WTC11 (cell line): ENCODE data around the gene STX4. TPM values are rescaled to one million over a fixed set of nuclear protein-coding genes. Genes with fewer than 3 reads are reported as not detected.

Experiments used
- ATAC-seq: fragments of 200-7000 bp; cut with Tn5 transposase; 2 replicates; pipeline ENCODE4 v1.10.0; 2021; ENCODE audit warnings: mild to moderate bottlenecking, moderate library complexity
- CTCF ChIA-PET: fragments of 300-600 bp; sonication (Branson Sonifier 250); formaldehyde crosslinking; loops from one replicate; lab custom pipeline; 2021; ENCODE audit warnings: antibody characterized with exemption; lab: Charles Lee
- POLR2A ChIA-PET: fragments of 350-600 bp; sonication (Branson Sonifier 250); formaldehyde crosslinking; loops from one replicate; lab custom pipeline; 2021; ENCODE audit warnings: antibody characterized with exemption; lab: Charles Lee
- DNase-seq: peaks from one replicate; pipeline ENCODE4 v3.0.0; 2021; ENCODE audit warnings: low spot score
- H3K27ac Mint-ChIP-seq: 2 replicates; pipeline ENCODE4 v1.8.0; 2021; ENCODE audit warnings: mixed read lengths
- H3K27me3 Mint-ChIP-seq: 2 replicates; pipeline ENCODE4 v1.8.0; 2021; ENCODE audit warnings: low read depth, mild to moderate bottlenecking, moderate library complexity, mixed read lengths
- H3K36me3 Mint-ChIP-seq: 2 replicates; pipeline ENCODE4 v1.8.0; 2021; ENCODE audit warnings: mixed read lengths
- H3K4me1 Mint-ChIP-seq: 2 replicates; pipeline ENCODE4 v1.8.0; 2022; ENCODE audit warnings: mixed read lengths
- H3K4me3 Mint-ChIP-seq: 2 replicates; pipeline ENCODE4 v1.8.0; 2021; ENCODE audit warnings: mild to moderate bottlenecking, moderate library complexity, mixed read lengths
- H3K9me3 Mint-ChIP-seq: 2 replicates; pipeline ENCODE4 v1.8.0; 2021; ENCODE audit warnings: mixed read lengths
- GABPB1 ChIP-seq: sonication (generic); formaldehyde crosslinking; IDR thresholded peaks from 2 replicates; pipeline ENCODE4 v1.8.1; 2023; ENCODE audit warnings: mild to moderate bottlenecking, missing genetic modification reagents
- GRHL2 ChIP-seq: fragments of 250-450 bp; sonication (Bioruptor Pico); IDR thresholded peaks from 2 replicates; pipeline ENCODE4 v1.8.0; 2022; ENCODE audit warnings: mild to moderate bottlenecking, moderate library complexity; ENCODE audit not compliant: insufficient replicate concordance, severe bottlenecking
- GTF2I ChIP-seq: fragments of 250-450 bp; sonication (Bioruptor Pico); conservative IDR thresholded peaks from 2 replicates; pipeline ENCODE4 v1.4.0; 2021; ENCODE audit warnings: mild to moderate bottlenecking
- HMGA2 ChIP-seq: fragments of 250-450 bp; sonication (Bioruptor Pico); IDR thresholded peaks from 2 replicates; pipeline ENCODE4 v1.4.0; 2021; ENCODE audit warnings: mild to moderate bottlenecking, moderate library complexity
- NFE2L1 ChIP-seq: sonication (generic); formaldehyde crosslinking; IDR thresholded peaks from 2 replicates; pipeline ENCODE4 v1.8.1; 2023; ENCODE audit warnings: missing genetic modification reagents
- NR2C2 ChIP-seq: sonication (generic); formaldehyde crosslinking; IDR thresholded peaks from 2 replicates; pipeline ENCODE4 v1.8.0; 2022; ENCODE audit warnings: mild to moderate bottlenecking, missing genetic modification reagents
- NR3C1 ChIP-seq: sonication (generic); formaldehyde crosslinking; conservative IDR thresholded peaks from 2 replicates; pipeline ENCODE4 v1.8.1; 2023; ENCODE audit warnings: low read depth, mild to moderate bottlenecking, missing genetic modification reagents
- PRRX2 ChIP-seq: fragments of 250-450 bp; sonication (Bioruptor Pico); IDR thresholded peaks from 2 replicates; pipeline ENCODE4 v1.8.0; 2021; ENCODE audit warnings: mild to moderate bottlenecking
- RELA ChIP-seq: sonication (generic); formaldehyde crosslinking; IDR thresholded peaks from 2 replicates; pipeline ENCODE4 v1.8.1; 2022; ENCODE audit warnings: missing genetic modification reagents, mild to moderate bottlenecking, borderline replicate concordance
- SP1 ChIP-seq: sonication (generic); formaldehyde crosslinking; conservative IDR thresholded peaks from 2 replicates; pipeline ENCODE4 v1.8.1; 2022; ENCODE audit warnings: missing genetic modification reagents
- TEAD1 ChIP-seq: sonication (generic); formaldehyde crosslinking; IDR thresholded peaks from 2 replicates; pipeline ENCODE4 v1.8.0; 2022; ENCODE audit warnings: mild to moderate bottlenecking, missing genetic modification reagents
- TEAD4 ChIP-seq: sonication (generic); formaldehyde crosslinking; IDR thresholded peaks from 2 replicates; pipeline ENCODE4 v1.8.0; 2022; ENCODE audit warnings: mild to moderate bottlenecking, missing genetic modification reagents
- TP53 ChIP-seq: sonication (generic); formaldehyde crosslinking; IDR thresholded peaks from 2 replicates; pipeline ENCODE4 v1.8.1; 2023; ENCODE audit warnings: mild to moderate bottlenecking, missing genetic modification reagents
- ZNF232 ChIP-seq: sonication (generic); formaldehyde crosslinking; IDR thresholded peaks from 2 replicates; pipeline ENCODE4 v1.8.0; 2022; ENCODE audit warnings: mild to moderate bottlenecking, missing genetic modification reagents
- ZNF317 ChIP-seq: sonication (generic); formaldehyde crosslinking; IDR thresholded peaks from 2 replicates; pipeline ENCODE4 v1.8.1; 2023; ENCODE audit warnings: low read depth, mild to moderate bottlenecking, moderate library complexity, missing genetic modification reagents, borderline replicate concordance
- total RNA-seq: library from RNA; stranded (reverse); gene quantifications from 3 replicates; pipeline ENCODE4 v1.2.3, GENCODE V29; 2021
- TF ChIP-seq, protein P1 (sequence below): fragments of 250-450 bp; sonication (Bioruptor Pico); IDR thresholded peaks from 2 replicates; pipeline ENCODE4 v1.8.0; 2021; ENCODE audit warnings: mild to moderate bottlenecking
- TF ChIP-seq, protein P2 (sequence below): fragments of 200-600 bp; IDR thresholded peaks from 2 replicates; pipeline ENCODE4 v1.8.0; 2022; ENCODE audit warnings: antibody characterized with exemption
- TF ChIP-seq, protein P3 (sequence below): fragments of 250-450 bp; sonication (Bioruptor Pico); conservative IDR thresholded peaks from 2 replicates; pipeline ENCODE4 v1.9.0; 2021; ENCODE audit warnings: mild to moderate bottlenecking
- TF ChIP-seq, protein P4 (sequence below): sonication (generic); formaldehyde crosslinking; IDR thresholded peaks from 2 replicates; pipeline ENCODE4 v1.8.0; 2022; ENCODE audit warnings: mild to moderate bottlenecking, missing genetic modification reagents
- TF ChIP-seq, protein P5 (sequence below): sonication (generic); formaldehyde crosslinking; IDR thresholded peaks from 2 replicates; pipeline ENCODE4 v1.8.0; 2023; ENCODE audit warnings: mild to moderate bottlenecking, missing genetic modification reagents
- TF ChIP-seq, protein P6 (sequence below): sonication (generic); formaldehyde crosslinking; IDR thresholded peaks from 2 replicates; pipeline ENCODE4 v1.8.0; 2022; ENCODE audit warnings: mild to moderate bottlenecking, missing genetic modification reagents

STX4 gene
- total RNA-seq, 1 experiment from 2014 or later, result 38.4 TPM

DNA sequence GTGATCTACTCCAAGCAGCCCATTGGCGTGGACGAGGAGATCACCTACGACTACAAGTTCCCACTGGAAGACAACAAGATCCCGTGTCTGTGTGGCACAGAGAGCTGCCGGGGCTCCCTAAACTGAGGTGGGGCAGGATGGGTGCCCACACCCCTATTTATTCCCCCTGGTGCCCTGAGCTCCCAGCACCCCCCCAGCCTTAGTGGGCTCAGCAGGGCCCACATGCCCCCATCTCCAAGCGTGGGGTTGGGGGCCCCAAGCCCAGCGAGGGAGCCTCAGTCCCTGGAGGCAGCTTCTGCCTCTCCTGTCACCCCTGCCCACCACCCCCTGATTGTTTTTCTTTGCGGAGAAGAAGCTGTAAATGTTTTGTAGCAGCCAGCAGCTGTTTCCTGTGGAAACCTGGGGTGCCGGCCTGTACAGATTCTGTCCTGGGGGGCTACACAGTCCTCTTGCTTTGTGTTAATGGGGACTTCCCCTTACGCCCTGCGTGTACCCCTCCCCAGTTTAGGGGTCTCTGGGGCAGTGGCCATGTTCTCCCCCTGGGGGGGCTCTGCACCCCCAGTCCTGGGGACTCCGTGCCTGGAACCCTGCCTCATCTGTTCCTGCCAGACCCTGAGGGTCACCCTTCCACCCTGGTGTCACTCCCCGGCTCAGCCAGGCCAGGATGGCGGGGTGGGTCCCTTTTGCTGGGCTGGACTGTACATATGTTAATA, 49.3 kb upstream of the STX4 start:
- ChIA-PET POLR2A (interaction anchor here (0.5 to 2.2 kb wide), 7 partner anchors 49 to 290 kb away, joined by 3 to 6 read pairs (median 4); partner anchors contain the start of genes KAT8, STX4, ZNF646 and ZNF668), CTCF (interaction anchor here (0.5 to 5.1 kb wide), 70 partner anchors 8 to 497 kb away, joined by 3 to 83 read pairs (median 5); partner anchors contain the start of genes ARMC5, BCKDK, FBXL19 and KAT8)
- no peak for ATAC-seq
- Mint-ChIP-seq H3K36me3 (peaks cover 12% of the 10 kb centered on the region), H3K9me3 (no peaks in the 10 kb centered on the region), H3K4me3 (no peak overlapping the region), H3K27ac (no peak overlapping the region), H3K27me3 (no peaks in the 10 kb centered on the region), H3K4me1 (peaks cover 6% of the 10 kb centered on the region)
- TF ChIP-seq, protein P1, sequence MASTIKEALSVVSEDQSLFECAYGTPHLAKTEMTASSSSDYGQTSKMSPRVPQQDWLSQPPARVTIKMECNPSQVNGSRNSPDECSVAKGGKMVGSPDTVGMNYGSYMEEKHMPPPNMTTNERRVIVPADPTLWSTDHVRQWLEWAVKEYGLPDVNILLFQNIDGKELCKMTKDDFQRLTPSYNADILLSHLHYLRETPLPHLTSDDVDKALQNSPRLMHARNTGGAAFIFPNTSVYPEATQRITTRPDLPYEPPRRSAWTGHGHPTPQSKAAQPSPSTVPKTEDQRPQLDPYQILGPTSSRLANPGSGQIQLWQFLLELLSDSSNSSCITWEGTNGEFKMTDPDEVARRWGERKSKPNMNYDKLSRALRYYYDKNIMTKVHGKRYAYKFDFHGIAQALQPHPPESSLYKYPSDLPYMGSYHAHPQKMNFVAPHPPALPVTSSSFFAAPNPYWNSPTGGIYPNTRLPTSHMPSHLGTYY (CRISPR knock-in tag), result no peak
- no peak for TF ChIP-seq NFE2L1 (CRISPR knock-in tag)
- TF ChIP-seq NR3C1, result no peak
- TF ChIP-seq ZNF232 (CRISPR knock-in tag), result no peak
- TF ChIP-seq, all 79 proteins: peak for 0
- no peak for DNase-seq

DNA sequence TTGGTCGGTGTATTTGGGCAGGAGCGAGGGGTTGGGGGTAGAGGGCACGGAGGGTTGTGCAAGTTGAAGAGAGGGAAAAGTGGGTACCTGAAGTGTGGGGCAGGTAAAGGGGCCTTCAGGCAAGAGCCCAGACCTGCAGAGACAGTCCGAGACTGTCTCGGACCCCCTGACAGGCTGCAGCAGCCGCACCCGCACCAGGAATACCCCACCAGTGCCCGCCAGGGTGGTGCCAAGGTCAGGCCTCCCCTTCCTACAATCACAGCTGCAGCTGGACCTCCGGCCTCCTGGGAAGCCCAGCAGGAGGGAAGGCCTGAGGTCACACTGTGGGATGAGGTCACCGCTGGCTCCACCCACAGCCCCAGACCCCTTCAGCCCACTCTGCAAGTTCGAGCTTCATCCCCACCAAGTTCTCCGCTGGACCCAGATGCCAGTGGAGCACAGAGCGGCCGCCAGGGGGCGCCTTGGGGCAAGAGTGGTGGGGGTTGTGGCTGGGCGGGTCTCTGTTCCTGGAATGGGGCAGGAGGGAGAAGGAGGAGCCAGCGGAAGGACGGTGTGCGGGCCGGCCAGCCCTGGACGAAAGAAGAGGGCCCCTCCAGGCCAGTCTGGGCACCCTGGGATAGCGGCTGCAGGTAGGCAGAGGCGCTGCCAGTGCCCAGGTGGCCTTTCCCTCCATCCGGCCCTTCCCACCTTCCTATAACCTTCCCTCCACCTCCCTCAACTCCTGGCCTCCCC, 48.5 kb upstream of the STX4 start, which contains the start of gene HSD3B7:
Gene HSD3B7, plus strand, starts transcription at position 539 of the 732 bp plus-strand sequence. CDS start 452 bp downstream, outside the sequence.
- ATAC-seq (peak; percentile 85), DNase-seq (peak; percentile 95)
- Mint-ChIP-seq H3K4me1 (peaks cover 6% of the 10 kb centered on the region), H3K9me3 (no peaks in the 10 kb centered on the region), H3K36me3 (peaks cover 12% of the 10 kb centered on the region), H3K27ac (0 out of 2 replicates have a peak within 1 kb of the TSS, but pooled peaks have one; percentile 27), H3K4me3 (peak within 1 kb of the TSS; percentile 61), H3K27me3 (no peaks in the 10 kb centered on the region)
- CTCF ChIA-PET, result interaction anchor here (0.5 to 5.1 kb wide), 70 partner anchors 9 to 954 kb away, joined by 3 to 83 read pairs (median 5); partner anchors contain the start of genes ARMC5, BCKDK, FBXL19 and KAT8
- POLR2A ChIA-PET, result interaction anchor here (0.5 to 2.2 kb wide), 10 partner anchors 12 to 291 kb away, joined by 3 to 6 read pairs (median 4); partner anchors contain the start of genes KAT8, SETD1A, STX4 and ZNF646
- TF ChIP-seq NR2C2 (CRISPR knock-in tag) (no peak), PRRX2 (CRISPR knock-in tag) (no peak), ZNF317 (CRISPR knock-in tag) (no peak), GTF2I (CRISPR knock-in tag) (no peak), HMGA2 (CRISPR knock-in tag) (no peak), TEAD1 (CRISPR knock-in tag) (no peak), RELA (CRISPR knock-in tag) (no peak), GABPB1 (0 out of 2 replicates have a peak, but pooled peaks have one; percentile 35), TEAD4 (CRISPR knock-in tag) (no peak), NR3C1 (no peak), SP1 (CRISPR knock-in tag) (peak; percentile 73; the same call in 1 of the 2 replicates), TP53 (CRISPR knock-in tag) (no peak), GRHL2 (CRISPR knock-in tag) (no peak)
- TF ChIP-seq, protein P1 (CRISPR knock-in tag), result no peak
- TF ChIP-seq, protein P2, sequence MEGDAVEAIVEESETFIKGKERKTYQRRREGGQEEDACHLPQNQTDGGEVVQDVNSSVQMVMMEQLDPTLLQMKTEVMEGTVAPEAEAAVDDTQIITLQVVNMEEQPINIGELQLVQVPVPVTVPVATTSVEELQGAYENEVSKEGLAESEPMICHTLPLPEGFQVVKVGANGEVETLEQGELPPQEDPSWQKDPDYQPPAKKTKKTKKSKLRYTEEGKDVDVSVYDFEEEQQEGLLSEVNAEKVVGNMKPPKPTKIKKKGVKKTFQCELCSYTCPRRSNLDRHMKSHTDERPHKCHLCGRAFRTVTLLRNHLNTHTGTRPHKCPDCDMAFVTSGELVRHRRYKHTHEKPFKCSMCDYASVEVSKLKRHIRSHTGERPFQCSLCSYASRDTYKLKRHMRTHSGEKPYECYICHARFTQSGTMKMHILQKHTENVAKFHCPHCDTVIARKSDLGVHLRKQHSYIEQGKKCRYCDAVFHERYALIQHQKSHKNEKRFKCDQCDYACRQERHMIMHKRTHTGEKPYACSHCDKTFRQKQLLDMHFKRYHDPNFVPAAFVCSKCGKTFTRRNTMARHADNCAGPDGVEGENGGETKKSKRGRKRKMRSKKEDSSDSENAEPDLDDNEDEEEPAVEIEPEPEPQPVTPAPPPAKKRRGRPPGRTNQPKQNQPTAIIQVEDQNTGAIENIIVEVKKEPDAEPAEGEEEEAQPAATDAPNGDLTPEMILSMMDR, result peak; percentile 97
- TF ChIP-seq, protein P3, sequence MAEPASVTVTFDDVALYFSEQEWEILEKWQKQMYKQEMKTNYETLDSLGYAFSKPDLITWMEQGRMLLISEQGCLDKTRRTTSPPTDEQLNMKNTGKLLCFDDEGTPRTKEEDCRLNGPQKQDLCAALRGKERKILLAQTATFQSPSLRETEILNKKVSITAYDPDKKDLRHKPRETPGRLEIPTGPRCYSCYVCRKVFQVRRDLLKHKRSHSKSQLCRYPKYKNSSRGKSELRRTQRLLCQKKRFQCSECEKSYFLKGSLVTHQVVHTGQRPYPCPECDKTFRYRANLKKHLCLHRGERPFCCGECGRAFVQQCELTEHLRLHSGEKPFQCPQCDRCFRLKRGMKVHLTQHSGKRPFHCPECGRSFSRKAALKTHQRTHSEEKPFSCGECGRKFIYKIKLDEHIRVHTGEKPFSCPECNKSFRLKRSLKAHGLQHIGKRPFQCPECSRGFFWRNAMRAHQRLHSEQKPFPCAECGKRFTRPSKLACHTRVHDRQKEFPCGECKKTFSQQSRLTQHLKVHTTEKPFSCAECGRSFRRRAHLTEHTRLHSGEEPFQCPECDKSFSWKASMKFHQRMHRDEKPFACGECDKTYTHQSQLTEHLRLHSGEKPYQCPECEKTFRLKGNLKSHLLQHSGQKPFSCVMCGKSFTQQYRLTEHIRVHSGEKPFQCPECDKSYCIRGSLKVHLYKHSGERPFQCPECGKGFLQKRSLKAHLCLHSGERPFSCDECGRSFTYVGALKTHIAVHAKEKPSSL (CRISPR knock-in tag), result no peak
- TF ChIP-seq, protein P4, sequence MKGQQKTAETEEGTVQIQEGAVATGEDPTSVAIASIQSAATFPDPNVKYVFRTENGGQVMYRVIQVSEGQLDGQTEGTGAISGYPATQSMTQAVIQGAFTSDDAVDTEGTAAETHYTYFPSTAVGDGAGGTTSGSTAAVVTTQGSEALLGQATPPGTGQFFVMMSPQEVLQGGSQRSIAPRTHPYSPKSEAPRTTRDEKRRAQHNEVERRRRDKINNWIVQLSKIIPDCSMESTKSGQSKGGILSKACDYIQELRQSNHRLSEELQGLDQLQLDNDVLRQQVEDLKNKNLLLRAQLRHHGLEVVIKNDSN (CRISPR knock-in tag), result no peak
- TF ChIP-seq, protein P5, sequence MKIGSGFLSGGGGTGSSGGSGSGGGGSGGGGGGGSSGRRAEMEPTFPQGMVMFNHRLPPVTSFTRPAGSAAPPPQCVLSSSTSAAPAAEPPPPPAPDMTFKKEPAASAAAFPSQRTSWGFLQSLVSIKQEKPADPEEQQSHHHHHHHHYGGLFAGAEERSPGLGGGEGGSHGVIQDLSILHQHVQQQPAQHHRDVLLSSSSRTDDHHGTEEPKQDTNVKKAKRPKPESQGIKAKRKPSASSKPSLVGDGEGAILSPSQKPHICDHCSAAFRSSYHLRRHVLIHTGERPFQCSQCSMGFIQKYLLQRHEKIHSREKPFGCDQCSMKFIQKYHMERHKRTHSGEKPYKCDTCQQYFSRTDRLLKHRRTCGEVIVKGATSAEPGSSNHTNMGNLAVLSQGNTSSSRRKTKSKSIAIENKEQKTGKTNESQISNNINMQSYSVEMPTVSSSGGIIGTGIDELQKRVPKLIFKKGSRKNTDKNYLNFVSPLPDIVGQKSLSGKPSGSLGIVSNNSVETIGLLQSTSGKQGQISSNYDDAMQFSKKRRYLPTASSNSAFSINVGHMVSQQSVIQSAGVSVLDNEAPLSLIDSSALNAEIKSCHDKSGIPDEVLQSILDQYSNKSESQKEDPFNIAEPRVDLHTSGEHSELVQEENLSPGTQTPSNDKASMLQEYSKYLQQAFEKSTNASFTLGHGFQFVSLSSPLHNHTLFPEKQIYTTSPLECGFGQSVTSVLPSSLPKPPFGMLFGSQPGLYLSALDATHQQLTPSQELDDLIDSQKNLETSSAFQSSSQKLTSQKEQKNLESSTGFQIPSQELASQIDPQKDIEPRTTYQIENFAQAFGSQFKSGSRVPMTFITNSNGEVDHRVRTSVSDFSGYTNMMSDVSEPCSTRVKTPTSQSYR (CRISPR knock-in tag), result peak; percentile 56; the same call in 1 of the 2 replicates
- TF ChIP-seq, protein P6, sequence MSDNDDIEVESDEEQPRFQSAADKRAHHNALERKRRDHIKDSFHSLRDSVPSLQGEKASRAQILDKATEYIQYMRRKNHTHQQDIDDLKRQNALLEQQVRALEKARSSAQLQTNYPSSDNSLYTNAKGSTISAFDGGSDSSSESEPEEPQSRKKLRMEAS (CRISPR knock-in tag), result no peak
